GM12878 (cell line): ENCODE data around the gene SAMD1.

ENCODE experiments used
- CBFB ChIP-seq: IDR thresholded peaks from 2 replicates; pipeline ENCODE4 v1.6.1; 2016; ENCODE audit warnings: antibody characterized with exemption, low read depth
- CEBPB ChIP-seq, 2 experiments: fragments of 150-350 bp in 1 of 2; IDR thresholded peaks; 2 replicates each; pipeline ENCODE4 v1.6.1; 2012 to 2014; ENCODE audit warnings: low read depth in 2 of 2, low read length in 2 of 2, borderline replicate concordance in 1 of 2, inconsistent platforms in 1 of 2
- CHD2 ChIP-seq: IDR thresholded peaks from 2 replicates; pipeline ENCODE4 v1.6.1; 2011; ENCODE audit warnings: low read depth, low read length, improper control_type of control experiment, borderline replicate concordance
- CREB1 ChIP-seq: IDR thresholded peaks from 2 replicates; pipeline ENCODE4 v1.6.1; 2012; ENCODE audit warnings: low read depth, mild to moderate bottlenecking, inconsistent platforms
- NR2C2 ChIP-seq: IDR thresholded peaks from 2 replicates; pipeline ENCODE4 v1.6.1; 2011; ENCODE audit warnings: borderline replicate concordance, low read depth; ENCODE audit not compliant: control insufficient read depth, insufficient read length
- POLR2A ChIP-seq: IDR thresholded peaks from 2 replicates; pipeline ENCODE4 v1.6.1; 2011; ENCODE audit warnings: low read depth, mild to moderate bottlenecking, low read length
- RBBP5 ChIP-seq: fragments of 200-600 bp; sonication (generic); conservative IDR thresholded peaks from 2 replicates; pipeline ENCODE4 v1.6.1; 2016
- SMARCA5 ChIP-seq: fragments of 450-650 bp; IDR thresholded peaks from 2 replicates; pipeline ENCODE4 v1.6.1; 2017; ENCODE audit warnings: mild to moderate bottlenecking
- TAF1 ChIP-seq: IDR thresholded peaks from 2 replicates; pipeline ENCODE4 v1.6.1; 2011; ENCODE audit warnings: mild to moderate bottlenecking, low read depth, low read length, borderline replicate concordance
- TF ChIP-seq, protein P1 (sequence below), 3 experiments: IDR thresholded peaks in 2 of 3; conservative IDR thresholded peaks in 1 of 3; 2 replicates each; pipeline ENCODE4 v1.5.1; 2011; ENCODE audit warnings: low read depth in 3 of 3, low read length in 3 of 3, mild to moderate bottlenecking in 3 of 3, control low read depth in 2 of 3, moderate library complexity in 2 of 3, inconsistent platforms in 1 of 3, mixed read lengths in 1 of 3; ENCODE audit not compliant: control insufficient read depth in 2 of 3, insufficient read depth in 1 of 3; ENCODE audit errors: extremely low read depth in 1 of 3
- TF ChIP-seq, protein P2 (sequence below): IDR thresholded peaks from 2 replicates; pipeline ENCODE4 v1.6.1; 2011; ENCODE audit warnings: borderline replicate concordance, low read depth, mild to moderate bottlenecking, moderate library complexity, low read length; ENCODE audit not compliant: insufficient read depth, poor library complexity, severe bottlenecking
- TF ChIP-seq, protein P3 (sequence below): fragments of 450-650 bp; IDR thresholded peaks from 2 replicates; pipeline ENCODE4 v1.6.1; 2017; ENCODE audit warnings: mild to moderate bottlenecking, moderate library complexity
- TF ChIP-seq, protein P4 (sequence below): IDR thresholded peaks from 2 replicates; pipeline ENCODE4 v1.6.1; 2012; ENCODE audit warnings: low read length, inconsistent platforms

DNA sequence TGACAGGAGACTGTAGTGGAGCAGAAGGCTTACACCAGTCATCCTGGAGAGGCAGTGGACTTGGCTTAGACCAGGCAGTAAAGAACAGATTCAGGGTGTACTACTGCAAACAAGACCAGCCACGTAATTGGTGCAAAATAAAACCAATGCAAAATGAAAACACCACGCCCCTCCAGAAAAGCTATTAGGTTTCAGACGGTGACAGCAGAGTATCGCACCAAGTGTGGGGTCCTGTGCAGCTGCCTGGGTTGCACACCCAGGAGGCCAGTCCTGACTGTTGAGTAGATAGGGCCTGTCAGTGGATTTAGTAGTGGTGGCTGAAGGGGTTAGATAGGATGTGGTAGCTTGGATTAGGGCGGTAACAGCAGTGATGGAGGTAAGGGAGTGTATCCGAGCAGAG is 32.4 kb upstream of the SAMD1 start:
- TF ChIP-seq POLR2A = no peak
- TF ChIP-seq SMARCA5 = no peak
- TF ChIP-seq, protein P1, sequence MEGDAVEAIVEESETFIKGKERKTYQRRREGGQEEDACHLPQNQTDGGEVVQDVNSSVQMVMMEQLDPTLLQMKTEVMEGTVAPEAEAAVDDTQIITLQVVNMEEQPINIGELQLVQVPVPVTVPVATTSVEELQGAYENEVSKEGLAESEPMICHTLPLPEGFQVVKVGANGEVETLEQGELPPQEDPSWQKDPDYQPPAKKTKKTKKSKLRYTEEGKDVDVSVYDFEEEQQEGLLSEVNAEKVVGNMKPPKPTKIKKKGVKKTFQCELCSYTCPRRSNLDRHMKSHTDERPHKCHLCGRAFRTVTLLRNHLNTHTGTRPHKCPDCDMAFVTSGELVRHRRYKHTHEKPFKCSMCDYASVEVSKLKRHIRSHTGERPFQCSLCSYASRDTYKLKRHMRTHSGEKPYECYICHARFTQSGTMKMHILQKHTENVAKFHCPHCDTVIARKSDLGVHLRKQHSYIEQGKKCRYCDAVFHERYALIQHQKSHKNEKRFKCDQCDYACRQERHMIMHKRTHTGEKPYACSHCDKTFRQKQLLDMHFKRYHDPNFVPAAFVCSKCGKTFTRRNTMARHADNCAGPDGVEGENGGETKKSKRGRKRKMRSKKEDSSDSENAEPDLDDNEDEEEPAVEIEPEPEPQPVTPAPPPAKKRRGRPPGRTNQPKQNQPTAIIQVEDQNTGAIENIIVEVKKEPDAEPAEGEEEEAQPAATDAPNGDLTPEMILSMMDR (IDR thresholded peaks at IDR 0.05 in 2 of 3, conservative IDR thresholded peaks at IDR 0.05 in 1 of 3; ENCODE audit: control insufficient read depth in 2 of 3, extremely low read depth in 1 of 3, insufficient read depth in 1 of 3, low read depth in 3 of 3, low read length in 3 of 3) = no peak
- TF ChIP-seq CBFB = no peak
- TF ChIP-seq CREB1 = no peak
- TF ChIP-seq, protein P2, sequence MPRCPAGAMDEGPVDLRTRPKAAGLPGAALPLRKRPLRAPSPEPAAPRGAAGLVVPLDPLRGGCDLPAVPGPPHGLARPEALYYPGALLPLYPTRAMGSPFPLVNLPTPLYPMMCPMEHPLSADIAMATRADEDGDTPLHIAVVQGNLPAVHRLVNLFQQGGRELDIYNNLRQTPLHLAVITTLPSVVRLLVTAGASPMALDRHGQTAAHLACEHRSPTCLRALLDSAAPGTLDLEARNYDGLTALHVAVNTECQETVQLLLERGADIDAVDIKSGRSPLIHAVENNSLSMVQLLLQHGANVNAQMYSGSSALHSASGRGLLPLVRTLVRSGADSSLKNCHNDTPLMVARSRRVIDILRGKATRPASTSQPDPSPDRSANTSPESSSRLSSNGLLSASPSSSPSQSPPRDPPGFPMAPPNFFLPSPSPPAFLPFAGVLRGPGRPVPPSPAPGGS = no peak
- TF ChIP-seq, protein P3, sequence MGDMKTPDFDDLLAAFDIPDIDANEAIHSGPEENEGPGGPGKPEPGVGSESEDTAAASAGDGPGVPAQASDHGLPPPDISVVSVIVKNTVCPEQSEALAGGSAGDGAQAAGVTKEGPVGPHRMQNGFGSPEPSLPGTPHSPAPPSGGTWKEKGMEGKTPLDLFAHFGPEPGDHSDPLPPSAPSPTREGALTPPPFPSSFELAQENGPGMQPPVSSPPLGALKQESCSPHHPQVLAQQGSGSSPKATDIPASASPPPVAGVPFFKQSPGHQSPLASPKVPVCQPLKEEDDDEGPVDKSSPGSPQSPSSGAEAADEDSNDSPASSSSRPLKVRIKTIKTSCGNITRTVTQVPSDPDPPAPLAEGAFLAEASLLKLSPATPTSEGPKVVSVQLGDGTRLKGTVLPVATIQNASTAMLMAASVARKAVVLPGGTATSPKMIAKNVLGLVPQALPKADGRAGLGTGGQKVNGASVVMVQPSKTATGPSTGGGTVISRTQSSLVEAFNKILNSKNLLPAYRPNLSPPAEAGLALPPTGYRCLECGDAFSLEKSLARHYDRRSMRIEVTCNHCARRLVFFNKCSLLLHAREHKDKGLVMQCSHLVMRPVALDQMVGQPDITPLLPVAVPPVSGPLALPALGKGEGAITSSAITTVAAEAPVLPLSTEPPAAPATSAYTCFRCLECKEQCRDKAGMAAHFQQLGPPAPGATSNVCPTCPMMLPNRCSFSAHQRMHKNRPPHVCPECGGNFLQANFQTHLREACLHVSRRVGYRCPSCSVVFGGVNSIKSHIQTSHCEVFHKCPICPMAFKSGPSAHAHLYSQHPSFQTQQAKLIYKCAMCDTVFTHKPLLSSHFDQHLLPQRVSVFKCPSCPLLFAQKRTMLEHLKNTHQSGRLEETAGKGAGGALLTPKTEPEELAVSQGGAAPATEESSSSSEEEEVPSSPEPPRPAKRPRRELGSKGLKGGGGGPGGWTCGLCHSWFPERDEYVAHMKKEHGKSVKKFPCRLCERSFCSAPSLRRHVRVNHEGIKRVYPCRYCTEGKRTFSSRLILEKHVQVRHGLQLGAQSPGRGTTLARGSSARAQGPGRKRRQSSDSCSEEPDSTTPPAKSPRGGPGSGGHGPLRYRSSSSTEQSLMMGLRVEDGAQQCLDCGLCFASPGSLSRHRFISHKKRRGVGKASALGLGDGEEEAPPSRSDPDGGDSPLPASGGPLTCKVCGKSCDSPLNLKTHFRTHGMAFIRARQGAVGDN = no peak
- TF ChIP-seq NR2C2 = no peak
- no peak for TF ChIP-seq CHD2
- no peak for TF ChIP-seq TAF1
- TF ChIP-seq, protein P4, sequence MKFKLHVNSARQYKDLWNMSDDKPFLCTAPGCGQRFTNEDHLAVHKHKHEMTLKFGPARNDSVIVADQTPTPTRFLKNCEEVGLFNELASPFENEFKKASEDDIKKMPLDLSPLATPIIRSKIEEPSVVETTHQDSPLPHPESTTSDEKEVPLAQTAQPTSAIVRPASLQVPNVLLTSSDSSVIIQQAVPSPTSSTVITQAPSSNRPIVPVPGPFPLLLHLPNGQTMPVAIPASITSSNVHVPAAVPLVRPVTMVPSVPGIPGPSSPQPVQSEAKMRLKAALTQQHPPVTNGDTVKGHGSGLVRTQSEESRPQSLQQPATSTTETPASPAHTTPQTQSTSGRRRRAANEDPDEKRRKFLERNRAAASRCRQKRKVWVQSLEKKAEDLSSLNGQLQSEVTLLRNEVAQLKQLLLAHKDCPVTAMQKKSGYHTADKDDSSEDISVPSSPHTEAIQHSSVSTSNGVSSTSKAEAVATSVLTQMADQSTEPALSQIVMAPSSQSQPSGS = no peak
- TF ChIP-seq RBBP5 = no peak
- TF ChIP-seq CEBPB (IDR thresholded peaks at IDR 0.05; ENCODE audit: borderline replicate concordance in 1 of 2, low read depth in 2 of 2, low read length in 2 of 2) = no peak
